Stimulated activated CD8-positive, alpha-beta memory T cell treated with anti-CD3 and anti-CD28 coated beads, Interleukin-7, amount 100 ng/mL, for 1 hour (primary cell): Measurements from ENCODE around the gene PEMT.

Experiments used
- DNase-seq, 2 donors: peaks; one replicate each; pipeline ENCODE4 v3.0.0-alpha.2; 2020; ENCODE audit warnings: low read depth in 2 of 2

Gene PEMT

DNA sequence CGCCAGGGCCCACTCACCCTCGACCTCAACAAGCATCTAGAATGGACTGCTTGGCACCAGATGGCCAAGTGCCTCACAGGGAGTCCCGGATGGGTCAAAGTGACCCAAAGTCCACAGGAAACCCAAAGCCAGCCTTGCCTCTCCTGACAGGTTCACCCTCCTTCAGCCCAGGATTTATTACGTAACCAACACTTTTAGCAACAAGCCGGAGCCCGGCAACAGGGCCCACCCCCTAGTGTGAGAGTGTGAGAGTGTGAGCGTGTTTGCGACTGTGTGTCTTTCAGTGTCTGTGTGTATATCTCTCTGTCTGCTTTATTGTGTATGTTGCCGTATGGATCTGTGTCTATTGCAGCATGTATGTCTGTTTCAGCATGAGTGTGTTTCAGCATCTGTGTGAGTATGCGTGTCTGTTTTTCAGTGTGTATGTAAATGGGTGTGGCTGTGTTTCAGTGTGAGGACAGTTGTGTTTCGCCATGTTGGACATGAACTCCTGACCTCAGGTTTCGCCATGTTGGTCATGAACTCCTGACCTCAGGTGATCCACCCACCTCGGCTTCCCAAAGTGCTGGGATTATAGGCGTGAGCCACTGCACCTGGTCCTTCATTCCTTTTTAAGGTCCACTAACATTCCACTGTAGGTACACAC is 13.7 kb upstream of the PEMT start:
- no peak for DNase-seq

DNA sequence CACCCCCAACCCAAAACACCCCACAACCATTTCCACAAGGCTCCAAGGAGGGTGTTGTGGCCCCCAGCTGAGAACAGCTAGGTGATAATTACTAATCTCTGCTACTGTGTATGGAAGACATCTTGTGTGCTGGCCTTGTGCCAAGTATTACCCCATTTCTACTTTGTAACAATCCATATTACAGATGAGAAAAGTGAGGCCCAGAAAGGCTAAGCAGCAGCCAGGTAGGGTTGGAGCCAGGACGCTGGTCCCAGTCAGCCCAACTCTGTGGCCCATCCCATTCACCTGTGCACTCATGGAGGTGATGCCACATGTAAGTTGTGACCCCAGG is 12.4 kb upstream of the PEMT start:
- no peak for DNase-seq

DNA sequence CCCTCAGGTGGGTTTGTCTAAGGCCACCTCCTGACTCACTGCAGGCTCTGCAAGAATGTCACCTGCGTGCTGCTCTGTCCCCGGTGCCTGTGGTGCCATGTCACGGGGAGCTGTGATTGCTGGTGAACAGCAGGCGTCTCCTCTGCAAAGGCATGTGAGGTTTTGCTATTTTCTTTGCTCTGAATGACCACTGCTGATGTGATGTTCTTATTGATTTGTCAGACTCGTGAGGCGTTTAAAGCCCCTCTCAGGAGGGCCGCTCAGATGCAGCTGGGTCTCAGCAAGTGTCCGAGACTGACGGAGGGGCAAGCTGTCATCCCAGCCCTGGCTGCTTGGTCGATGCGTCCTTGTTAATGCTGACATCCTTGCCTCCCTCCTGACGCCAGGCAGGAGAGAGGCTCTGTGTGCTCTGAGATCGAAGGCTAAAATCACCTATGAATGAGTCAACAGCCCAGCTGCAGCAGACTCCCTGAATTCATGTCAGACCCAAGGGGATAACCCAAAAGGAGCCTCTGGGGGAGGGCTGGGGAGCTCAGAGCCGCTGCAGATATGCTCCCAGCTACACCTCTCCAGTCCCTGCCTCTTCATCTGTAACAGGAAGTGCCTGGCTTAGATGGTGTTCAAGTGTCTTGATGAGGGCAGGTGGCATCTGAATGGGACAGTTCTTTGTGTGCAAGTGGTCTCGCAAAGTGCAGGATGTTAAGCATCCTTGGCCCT is 11.8 kb upstream of the PEMT start:
- DNase-seq, result no peak

DNA sequence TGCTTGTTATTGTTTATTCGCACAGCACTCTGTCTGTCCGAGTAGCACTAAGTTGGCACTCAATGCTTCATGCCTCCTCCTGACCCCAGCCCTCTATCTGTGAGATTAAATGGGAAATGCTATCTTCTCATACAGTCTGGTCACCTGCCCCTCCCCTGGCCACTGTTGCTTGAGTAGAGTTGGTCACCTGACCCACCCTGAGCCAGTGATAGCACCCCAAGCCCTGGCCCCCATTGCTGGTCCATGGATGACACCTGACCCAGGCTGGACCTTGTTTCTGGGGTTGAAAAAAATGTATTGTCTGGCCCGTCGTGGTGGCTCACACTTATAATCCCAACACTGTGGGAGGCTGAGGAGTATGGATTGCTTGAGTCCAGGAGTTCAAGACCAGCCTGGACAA is 8.5 kb upstream of the PEMT start:
- no peak for DNase-seq

DNA sequence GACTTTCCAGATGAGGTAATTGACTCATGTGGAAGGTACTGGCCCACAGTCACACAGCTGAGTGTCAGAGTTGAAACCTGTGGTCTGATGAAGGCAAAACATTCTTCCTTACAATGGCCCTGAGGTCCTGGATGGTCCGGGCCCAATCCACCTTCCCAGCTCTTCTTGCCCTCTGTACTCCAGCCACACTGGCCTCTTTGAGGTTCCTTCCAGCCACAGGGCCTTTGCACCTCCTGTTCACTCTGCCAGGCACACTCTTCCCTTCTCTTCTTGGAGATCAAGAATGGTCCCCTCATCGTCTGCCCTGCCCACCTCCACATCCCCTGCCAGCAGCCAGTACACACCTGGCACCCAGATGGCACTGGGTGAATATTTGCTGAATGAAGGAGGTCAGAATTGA is 6.5 kb upstream of the PEMT start:
- no peak for DNase-seq

DNA sequence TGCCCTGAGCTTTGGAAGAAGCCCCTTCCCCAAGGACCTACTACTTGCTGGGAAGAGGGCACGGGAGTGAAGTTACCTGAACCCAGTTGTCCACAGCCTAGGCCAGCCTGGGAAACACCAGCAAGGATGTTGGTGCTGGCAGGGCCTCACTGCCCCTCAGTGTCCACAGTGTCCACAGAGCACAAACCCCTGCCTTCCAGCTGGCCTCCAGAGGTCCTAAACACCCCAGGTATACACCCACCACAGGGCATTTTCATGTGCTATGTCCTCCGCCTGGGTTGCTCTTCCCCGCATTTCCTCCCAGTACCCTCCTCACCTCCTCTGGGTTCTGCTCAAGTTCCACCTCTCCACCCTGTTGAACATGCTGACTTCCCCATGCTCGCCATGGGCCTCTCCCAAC is 4.2 kb upstream of the PEMT start:
- DNase-seq, result no peak

DNA sequence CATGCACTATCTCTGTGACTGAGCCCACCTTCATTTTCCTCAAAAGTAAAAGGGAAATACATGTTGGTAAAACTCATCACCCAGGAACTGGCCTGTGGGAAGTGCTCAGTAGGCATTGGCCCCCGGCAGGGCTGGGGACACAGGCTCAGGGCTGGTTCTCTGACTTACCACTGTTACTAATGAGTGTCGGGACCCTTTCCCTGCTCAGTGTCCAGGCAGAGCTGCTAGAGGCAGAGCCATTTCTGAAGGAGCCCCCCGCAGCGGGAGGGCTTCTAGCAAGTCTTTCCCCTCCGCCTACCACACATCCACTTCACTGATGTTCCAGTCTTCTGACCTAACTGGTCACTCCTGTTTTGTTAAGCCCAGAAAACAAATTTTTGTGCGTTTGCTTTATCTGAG is 1.7 kb upstream of the PEMT start:
- no peak for DNase-seq

DNA sequence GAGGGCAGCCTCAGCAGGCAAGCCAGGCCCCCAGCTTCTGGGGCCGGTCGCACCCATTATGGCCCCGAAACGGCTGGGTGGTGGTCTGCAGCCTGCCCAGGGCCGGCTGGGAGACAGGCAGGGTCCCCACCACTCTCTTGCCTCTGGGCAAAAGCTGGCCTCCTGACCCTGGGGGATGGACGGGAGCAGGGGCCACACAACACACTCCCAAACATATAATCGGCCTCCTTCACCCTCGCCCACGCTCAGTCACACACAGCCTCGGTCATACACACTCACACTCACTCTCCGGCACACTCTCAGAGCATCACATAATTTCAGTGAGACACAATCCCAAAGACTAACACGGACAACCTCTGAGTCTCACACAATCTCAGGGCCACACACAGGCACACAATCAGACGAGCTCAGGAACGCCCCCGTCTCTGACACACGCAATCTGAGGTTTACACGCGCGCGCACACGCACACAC is 589 bp downstream of the PEMT start:
- no peak for DNase-seq

DNA sequence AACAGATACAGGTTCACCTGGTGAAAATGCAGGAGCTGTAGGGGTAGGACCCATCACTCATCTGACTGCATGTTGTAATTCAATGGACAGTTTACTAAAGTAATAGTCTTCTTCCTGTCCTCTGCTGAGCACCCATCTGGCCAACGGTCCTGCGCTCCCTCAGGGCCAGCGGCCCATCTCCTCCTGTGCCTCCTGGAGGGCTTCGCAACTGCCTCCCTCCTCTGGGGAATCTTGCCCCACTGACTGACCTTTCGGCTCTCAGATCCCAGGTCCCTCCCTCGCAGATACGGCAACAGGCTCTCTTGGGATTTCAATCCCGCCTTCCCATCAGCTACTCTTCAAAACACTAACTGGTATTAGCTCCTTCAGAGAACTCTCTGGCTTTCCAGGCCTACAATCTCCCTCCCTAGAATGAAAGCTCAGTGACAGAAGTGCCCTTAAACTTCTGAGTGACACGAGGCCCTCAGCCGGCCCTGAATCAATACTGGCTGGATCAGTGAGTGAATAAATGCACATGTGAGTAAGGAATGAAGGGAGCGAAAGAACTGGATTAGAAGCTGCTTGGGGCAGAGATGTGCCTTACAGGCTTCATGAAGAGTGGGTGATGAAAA is 1.3 kb downstream of the PEMT start:
- DNase-seq, result no peak

DNA sequence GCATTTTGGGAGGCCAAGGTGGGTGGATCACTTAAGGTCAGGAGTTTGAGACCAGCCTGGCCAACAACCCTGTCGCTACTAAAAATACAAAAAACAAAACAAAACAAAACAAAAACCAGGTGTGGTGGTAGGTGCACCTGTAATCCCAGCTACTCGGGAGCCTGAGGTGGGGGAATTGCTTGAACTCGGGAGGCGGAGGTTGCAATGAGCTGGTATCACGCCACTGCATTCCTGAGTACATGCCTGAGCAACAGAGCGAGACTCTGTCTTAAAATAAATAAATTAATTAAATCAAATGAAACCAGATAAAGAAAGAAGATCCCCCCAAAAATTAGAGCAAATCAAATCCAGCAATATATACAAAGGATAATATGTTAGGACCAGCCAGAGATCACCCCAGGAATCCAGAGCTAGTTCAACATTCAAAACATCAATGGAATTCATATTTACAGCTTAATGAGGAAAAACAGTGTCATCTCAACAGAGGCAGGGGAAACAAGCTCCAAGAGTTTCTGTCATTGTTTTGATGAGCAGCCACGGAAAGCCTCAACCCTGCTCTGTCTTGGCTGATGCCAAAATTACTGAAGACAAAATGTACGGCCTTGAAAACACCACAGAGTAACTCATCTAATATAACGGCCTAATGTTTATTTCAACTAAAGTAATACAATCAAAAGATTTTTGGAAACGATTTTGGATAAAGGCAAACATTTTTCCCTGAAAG is 3.7 kb downstream of the PEMT start:
- DNase-seq, result no peak

DNA sequence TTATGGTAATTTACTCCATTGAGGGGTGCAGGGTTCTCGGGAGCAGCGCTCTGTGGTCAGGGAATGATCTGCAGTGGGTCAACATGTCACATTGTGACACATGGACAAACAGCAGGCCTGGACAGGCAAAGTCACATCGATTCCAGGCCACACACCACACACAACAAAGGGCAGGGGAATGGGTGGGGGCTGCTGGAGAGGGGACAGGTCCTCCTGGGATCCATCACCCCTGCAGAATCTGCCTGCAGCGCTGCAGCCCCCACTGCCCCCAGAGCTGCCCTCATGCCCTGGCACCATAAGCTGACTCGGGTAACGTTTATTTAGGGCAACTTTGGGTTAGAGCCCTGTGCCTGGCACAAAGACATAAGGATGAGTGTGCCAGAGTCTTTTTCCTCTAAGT is 9.1 kb downstream of the PEMT start:
- no peak for DNase-seq

DNA sequence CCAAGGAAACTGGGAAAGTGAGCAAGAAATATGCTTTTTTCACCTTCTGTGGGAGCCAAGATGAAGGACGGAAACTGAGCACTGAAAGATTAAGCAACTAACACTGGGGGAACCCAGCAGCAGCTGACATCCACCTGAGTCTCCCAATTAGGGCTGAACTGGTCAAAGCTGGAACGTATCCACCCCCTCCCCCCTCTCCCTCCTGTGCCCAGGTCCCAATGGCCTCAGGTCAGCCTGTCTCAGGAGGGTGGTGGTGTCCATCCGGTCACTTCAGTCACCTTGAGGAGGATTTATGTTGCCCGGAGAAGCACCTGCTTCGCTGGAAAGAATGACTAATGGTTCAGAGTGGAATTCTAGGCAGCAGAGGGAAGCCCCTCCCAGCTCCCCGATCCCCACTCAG is 10.0 kb downstream of the PEMT start:
- DNase-seq, result no peak

DNA sequence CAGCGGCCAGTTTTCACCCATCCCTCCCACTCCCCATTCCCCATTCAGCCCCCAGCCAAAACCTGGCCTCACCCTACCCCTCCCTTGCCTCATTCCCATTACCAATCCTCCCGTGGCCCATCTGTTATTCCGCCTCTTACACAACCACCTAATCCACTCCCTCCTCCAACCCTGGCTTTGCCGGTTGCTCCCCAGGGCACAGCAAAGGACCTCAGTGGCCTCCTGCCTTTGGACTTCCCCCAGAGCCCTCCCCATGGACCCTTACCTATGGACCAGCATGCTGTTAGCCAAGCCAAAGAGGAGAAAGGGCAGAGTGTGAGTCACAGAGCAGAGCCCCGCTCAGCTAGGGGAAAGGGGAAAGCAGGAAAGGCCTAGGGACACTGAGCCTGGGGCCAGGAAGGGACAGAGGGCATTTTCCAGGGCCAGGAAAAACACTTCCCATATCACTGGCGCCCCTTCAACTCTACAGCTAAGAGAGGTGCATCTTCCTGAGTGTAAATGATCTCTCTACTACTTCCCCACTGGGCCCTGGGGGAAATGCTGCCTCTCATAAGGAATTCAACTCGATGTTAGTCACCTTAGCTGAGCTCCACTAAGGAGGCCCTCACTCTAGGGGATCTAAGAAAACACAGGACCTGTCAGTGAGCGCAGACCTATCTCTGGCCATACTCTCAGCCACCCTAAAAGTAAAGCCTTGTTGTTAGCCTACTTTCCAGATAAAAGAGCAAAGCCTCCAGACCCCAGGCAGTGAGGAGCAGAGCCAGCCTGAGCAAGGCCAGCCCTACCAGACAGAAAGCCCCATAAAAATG is 10.6 kb downstream of the PEMT start:
- DNase-seq, result no peak

DNA sequence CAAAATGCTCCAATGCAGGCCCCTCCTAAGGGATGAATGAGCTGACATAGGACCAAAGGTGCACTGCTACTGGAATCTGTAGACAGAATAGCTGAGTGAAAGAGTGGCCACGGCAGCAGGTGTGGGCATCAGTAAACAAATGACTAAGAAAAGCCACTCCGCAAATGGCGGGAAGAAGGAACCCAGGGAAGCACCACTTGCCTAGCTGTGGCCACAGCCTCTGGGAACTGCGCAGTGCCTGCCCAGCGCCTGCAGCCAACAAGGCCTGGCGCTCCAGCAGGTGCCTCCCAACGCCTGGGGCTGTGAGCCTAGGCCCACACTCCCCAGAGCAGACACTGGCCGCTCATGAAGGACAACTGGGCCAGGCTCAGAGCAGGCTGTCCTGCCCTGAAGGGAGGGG is 11.8 kb downstream of the PEMT start:
- no peak for DNase-seq

DNA sequence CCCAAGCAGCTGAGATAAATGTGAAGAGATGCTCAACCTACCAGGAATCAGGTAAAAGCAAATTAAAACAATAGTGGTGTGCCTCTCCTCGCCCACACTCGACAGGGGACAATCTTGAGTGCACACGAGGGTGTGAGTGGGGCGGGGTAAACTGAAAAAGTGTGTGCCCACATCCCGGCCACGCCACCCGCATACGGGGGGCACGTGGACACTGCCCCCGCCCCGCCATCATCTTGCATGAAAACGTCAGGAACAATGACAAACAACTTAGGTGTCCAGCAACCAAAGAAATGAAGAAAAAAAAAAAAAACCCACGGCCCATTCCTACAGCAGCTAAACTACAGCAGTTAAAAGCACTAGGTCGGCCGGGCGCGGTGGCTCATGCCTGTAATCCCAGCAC is 14.1 kb downstream of the PEMT start:
- no peak for DNase-seq

DNA sequence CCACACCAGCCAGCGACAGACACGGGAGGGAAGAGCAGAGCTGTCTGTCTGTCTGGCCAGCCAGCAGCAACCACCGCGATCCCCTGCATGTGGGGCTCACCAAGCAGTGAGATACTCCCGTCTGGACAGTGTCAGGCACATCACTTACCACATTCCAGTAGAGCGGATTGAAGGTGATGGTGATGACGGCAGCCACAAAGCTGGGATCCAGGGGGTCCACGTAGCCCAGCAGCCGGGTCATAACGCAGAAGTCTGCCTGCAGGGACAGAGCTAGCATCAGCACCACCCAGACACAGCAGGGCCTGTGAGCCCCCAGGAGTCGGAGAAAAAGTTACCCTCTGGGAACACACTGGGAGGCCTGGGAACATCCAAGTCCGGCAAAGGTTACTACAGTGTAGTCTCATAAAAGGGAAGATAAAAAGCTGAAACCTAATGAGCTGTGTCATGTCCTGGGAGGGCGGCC is 14.7 kb downstream of the PEMT start:
- DNase-seq, result no peak

DNA sequence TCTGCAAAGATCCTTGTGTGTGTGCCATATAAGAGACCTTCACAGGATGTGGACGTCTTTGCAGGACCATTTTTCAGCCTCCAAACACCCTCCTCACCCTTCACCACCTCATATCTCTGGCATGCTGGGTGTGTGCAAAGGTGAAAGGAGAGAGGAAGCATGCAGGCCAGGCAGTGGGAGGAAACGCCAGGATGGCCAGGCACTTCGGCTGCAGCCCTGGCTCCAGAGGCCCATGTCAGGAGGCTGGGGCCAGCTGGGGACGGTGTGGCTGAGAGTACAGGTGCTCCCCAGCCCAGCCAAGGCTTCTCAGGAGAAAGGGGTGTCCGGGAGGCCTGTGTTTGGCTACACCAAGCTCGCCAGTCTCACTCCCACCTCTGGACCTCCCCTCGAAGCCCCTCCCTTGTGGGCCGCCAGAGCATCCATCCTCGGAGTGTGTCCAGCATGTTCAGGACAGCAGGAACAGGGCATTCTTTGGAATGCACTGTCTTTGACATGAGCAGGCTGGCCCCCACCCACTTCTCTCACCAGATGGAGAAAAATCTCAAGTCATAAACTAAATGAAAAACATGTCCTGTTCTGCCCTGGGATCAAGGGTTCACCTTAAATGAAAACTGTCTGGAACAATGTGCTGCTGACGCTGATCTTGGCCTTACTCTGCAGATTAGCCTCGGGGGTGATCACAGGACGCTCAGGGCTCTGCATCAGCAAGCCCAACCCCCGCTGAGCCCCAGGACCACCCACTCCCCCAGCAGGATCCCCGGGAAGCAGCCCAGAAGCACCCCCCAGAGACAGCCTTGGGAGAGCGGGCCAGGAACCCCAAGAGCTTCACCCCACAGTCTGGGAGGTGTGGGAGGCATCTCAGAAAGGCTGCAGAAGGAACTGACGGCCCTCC is 15.9 kb downstream of the PEMT start:
- no peak for DNase-seq

DNA sequence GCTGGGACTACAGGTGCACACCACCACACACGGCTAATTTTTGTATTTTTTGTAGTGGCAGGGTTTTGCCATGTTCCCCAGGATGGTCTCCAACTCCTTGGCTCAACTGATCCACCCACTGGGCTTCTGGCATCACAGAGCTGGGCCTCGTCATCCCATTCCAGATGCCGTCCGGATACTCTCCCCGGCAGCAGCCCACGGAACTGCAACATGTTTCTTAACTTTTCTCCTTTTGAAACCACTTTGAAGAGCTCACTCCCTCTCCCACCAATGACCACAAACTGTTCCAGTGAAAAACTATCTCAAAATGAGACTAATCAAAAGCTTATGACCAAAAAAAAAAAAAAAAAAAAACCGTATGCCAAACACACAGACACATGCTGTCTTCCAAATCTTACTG is 17.6 kb downstream of the PEMT start:
- no peak for DNase-seq

DNA sequence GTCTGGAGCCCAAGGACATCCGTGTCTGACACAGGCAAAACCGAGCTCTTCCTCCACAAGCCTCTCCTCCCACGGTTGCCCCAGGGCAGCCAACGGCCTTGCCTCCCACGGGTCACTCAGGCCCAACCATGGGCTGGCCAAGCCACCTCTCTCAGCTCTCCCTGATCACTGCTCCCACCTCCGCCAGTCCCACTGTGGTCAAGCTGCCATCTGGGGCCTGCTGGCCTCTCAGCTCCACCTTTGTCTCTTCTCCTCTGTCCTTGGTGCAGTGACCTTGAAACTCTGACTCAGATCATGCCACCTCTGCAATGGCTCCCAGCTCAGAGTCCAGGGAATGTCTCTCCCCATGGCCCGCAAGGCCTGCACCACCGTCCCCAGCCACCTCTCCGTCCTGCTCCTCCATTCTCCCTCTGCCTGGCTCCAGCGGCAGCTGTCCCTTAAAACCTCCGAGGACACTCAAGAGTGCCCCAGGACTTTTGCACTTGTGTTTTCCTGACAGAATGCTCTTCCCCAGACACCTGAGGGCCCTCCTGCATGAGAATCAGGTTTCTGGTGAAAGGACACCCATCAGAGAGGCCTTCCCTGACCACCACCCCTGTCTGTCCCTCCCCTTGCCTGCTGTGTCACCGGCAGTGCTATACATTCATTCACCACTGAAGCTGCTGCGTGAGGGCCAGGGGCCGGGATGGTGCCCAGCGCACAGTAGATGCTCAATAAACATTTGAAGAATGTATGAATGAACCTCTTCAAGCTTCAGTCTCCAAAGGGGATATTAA is 19.3 kb downstream of the PEMT start:
- no peak for DNase-seq
